Measurements from ENCODE around the gene TSPAN33. TPM values are rescaled to one million over a fixed set of nuclear protein-coding genes. Genes with fewer than 3 reads are reported as not detected.
"Not testable (repeated sequence)": the region's sequence is repeated elsewhere in the genome, so short reads cannot be mapped to it uniquely, and the experiment has no call there.

The TSPAN33 gene
- total and polyA plus RNA-seq, 8 donors = 6.9 to 37.9 (median 16.7) TPM

GRCh38 chr7:129168231-129169021 lies 23.9 kb downstream of the TSPAN33 start:
- no peak for TF ChIP-seq CTCF (IDR thresholded peaks at IDR 0.05)
- ATAC-seq (peak in 3 of 4 donors; percentile 28 to 51 (median 33)), DNase-seq (no peak), FAIRE-seq (no peak)
- H3K27me3 ChIP-seq = no peaks in the 10 kb centered on the region
- intact Hi-C loops (cut with DNase I) = loop anchor here in 1 of 3 donors (5.0 kb wide), 1 partner anchor 39 kb away; no protein-coding TSS in a partner anchor
- no peaks in the 10 kb centered on the region for H3K4me1 ChIP-seq
- peak overlapping the region in 1 of 4 donors; percentile 55 for H3K4me3 ChIP-seq
- H3K36me3 ChIP-seq = no peaks in the 10 kb centered on the region
- no peak overlapping the region for H3K27ac ChIP-seq
- 65 to 66% methylated on average over 20 of the region's 20 CpGs for WGBS, 2 donors
- no peaks in the 10 kb centered on the region for H3K9me3 ChIP-seq

DNA sequence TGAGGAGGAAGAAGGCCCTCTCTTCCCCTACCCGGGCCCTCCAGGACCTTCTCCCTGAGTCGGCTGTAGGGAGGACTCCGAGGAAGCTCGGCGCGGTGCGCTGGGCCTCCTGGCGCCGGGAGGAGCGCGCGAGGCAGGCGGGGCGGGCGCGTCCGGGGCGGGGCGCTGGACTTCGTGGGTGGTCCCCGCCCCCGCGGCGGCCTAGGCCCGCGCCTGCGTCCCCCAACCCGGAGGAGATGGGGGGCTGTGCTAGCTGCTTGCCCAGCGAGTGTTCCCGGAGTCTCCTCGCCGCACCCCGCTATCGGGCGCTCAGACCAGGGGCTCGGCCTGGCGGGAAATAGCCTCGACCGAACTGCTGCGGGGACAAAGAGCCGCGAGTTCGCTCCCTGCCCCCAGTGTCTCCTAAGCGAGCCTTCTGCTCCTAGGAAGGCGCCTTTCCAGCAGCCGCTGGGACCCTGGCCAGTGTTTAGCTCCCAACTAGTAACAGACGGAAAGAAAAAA lies 24.7 kb downstream of the TSPAN33 start:
- H3K27me3 ChIP-seq = no peaks in the 10 kb centered on the region
- FAIRE-seq = no peak

GRCh38 chr7:129169686-129170440 lies 25.4 kb downstream of the TSPAN33 start:
- 85 to 87% methylated on average over 16 of the region's 16 CpGs for whole genome bisulfite sequencing, 2 donors
- Histone ChIP-seq H3K27me3 (no peaks in the 10 kb centered on the region), H3K9me3 (no peaks in the 10 kb centered on the region), H3K4me3 (peak overlapping the region in 3 of 4 donors; percentile 28 to 55 (median 28)), H3K27ac (no peak overlapping the region), H3K36me3 (no peaks in the 10 kb centered on the region), H3K4me1 (no peaks in the 10 kb centered on the region)
- ATAC-seq = peak in 1 of 4 donors; percentile 37
- no peak for TF ChIP-seq CTCF (IDR thresholded peaks at IDR 0.05)
- intact Hi-C loops (cut with DNase I) = loop anchor here in 2 of 3 donors (5.0 kb wide), 1 partner anchor 37 kb away; no protein-coding TSS in a partner anchor
- FAIRE-seq = no peak
- DNase-seq = no peak

More for the DNA sequence above, 24.7 kb downstream of the TSPAN33 start:
- H3K4me3 ChIP-seq = peak overlapping the region in 3 of 4 donors; percentile 28 to 55 (median 28)
- intact Hi-C loops (cut with DNase I) = loop anchor here in 1 of 3 donors (5.0 kb wide), 1 partner anchor 38 kb away; no protein-coding TSS in a partner anchor
- ATAC-seq (peak; percentile 70 to 95 (median 86)), DNase-seq (peak in 4 of 6 donors; percentile 25 to 74 (median 46))
- 14 to 21% methylated on average over 46 to 47 of the region's 47 CpGs for WGBS, 2 donors
- TF ChIP-seq CTCF (IDR thresholded peaks at IDR 0.05) = no peak
- H3K4me1 ChIP-seq = no peaks in the 10 kb centered on the region
- H3K9me3 ChIP-seq = no peaks in the 10 kb centered on the region
- no peak overlapping the region for H3K27ac ChIP-seq
- H3K36me3 ChIP-seq = no peaks in the 10 kb centered on the region

GRCh38 chr7:129170441-129171021 lies 26.0 kb downstream of the TSPAN33 start:
- Histone ChIP-seq H3K9me3 (no peaks in the 10 kb centered on the region), H3K27ac (no peak overlapping the region), H3K36me3 (no peaks in the 10 kb centered on the region), H3K27me3 (no peaks in the 10 kb centered on the region), H3K4me1 (no peaks in the 10 kb centered on the region), H3K4me3 (no peak overlapping the region)
- 88 to 90% methylated on average over 11 of the region's 11 CpGs for WGBS, 2 donors
- DNase-seq (no peak), FAIRE-seq (no peak), ATAC-seq (no peak)
- intact Hi-C loops (cut with DNase I) = loop anchor here in 1 of 3 donors (5.0 kb wide), 1 partner anchor 37 kb away; no protein-coding TSS in a partner anchor
- TF ChIP-seq CTCF (IDR thresholded peaks at IDR 0.05) = no peak

DNA sequence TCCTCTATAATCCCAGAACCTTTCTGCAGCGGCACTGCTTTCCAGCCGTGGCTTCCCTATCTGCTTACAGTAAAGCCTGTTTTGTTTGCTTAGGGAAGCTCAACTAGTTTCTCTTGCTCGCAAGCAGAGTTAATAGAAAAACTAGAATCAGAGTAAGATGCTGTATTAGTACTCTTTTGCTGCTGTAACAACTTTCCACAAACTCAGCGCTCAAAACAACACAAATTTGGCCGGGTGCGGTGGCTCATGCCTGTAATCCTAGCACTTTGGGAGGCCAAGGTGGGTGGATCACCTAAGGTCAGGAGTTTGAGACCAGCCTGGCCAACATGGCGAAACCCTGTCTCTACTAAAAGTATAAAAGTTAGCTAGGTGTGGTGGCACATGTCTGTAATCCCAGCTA lies 29.4 kb downstream of the TSPAN33 start:
- H3K4me3 ChIP-seq, H3K27me3 ChIP-seq, H3K27ac ChIP-seq, H3K4me1 ChIP-seq, ATAC-seq, FAIRE-seq, DNase-seq, H3K36me3 ChIP-seq, H3K9me3 ChIP-seq: not testable (repeated sequence)
- WGBS, 2 donors = 87 to 93% methylated on average over 7 of the region's 7 CpGs
- intact Hi-C loops (cut with DNase I) = loop anchor here in 1 of 3 donors (5.0 kb wide), 1 partner anchor 33 kb away; no protein-coding TSS in a partner anchor
